ENCODE measurements around the gene SIAH2. TPM values are rescaled to one million over a fixed set of nuclear protein-coding genes. Genes with fewer than 3 reads are reported as not detected.

The SIAH2 gene
- total RNA-seq, 4 donors from 2014 or later, result 24.8 to 102 (median 38.8) TPM

DNA sequence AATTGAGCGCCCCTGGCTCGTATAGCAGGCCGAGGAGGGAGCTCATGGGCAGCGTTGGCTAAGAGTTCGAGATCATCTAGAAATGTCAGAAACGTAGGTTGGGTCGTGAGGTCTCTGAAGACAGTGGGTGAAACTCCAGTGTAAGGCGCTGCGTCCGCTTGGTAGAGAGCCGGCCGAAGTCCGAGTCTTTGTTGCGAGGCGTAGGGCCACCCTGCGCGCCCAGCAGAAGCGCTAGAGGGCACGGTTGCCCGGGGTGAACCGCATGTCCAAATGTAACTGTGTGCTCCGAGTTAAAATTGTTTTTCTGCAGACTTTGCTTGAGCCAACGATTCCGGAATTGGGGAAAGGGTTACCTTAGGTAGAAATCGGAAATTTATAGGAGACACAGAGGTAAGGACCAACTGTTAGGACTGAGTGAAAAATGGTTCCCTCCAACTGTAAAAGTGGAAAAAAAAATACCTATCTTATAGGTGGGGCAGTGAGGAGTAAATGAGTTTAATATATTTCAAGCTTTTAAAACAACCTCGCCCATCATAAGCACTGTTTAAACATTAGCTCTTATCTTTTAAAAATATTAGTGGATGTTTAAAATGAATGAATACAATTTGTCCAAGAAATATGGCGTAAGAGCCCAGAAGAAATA is 993 bp upstream of the SIAH2 start:
- peak; percentile 81 for DNase-seq
- Histone ChIP-seq H3K9me3 (no peaks in the 10 kb centered on the region), H3K36me3 (no peaks in the 10 kb centered on the region), H3K4me1 (peaks cover 0 to 47% (median 30%) of the 10 kb centered on the region in 4 donors), H3K27ac (peak overlapping the region; percentile 96 to 99 (median 98)), H3K27me3 (no peaks in the 10 kb centered on the region), H3K4me3 (peak overlapping the region; percentile 44 to 93 (median 89))
- intact Hi-C loops (cut with DNase I; ENCODE audit: low total_unique reads), result loop anchor here (5.0 kb wide), 1 partner anchor 217 kb away; the partner anchor contains the start of genes EIF2A and SERP1
- TF ChIP-seq, protein P1, sequence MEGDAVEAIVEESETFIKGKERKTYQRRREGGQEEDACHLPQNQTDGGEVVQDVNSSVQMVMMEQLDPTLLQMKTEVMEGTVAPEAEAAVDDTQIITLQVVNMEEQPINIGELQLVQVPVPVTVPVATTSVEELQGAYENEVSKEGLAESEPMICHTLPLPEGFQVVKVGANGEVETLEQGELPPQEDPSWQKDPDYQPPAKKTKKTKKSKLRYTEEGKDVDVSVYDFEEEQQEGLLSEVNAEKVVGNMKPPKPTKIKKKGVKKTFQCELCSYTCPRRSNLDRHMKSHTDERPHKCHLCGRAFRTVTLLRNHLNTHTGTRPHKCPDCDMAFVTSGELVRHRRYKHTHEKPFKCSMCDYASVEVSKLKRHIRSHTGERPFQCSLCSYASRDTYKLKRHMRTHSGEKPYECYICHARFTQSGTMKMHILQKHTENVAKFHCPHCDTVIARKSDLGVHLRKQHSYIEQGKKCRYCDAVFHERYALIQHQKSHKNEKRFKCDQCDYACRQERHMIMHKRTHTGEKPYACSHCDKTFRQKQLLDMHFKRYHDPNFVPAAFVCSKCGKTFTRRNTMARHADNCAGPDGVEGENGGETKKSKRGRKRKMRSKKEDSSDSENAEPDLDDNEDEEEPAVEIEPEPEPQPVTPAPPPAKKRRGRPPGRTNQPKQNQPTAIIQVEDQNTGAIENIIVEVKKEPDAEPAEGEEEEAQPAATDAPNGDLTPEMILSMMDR (IDR thresholded peaks at IDR 0.05), result peak; percentile 48 to 70 (median 49)
- TF ChIP-seq POLR2A (IDR thresholded peaks at IDR 0.05) (peak; percentile 35), POLR2AphosphoS5 (IDR thresholded peaks at IDR 0.05) (peak in 1 of 3 donors; percentile 26), EP300 (IDR thresholded peaks at IDR 0.05; ENCODE audit: low read depth) (no peak)
- in situ Hi-C loops (cut with MboI; ENCODE audit: low pct_ligation_motif_present in 1 of 4, low pct_unique_long_range_greater_than_20kb in 1 of 4, low sequenced_read_pairs in 3 of 4), result loop anchor here in 2 of 4 donors (10.0 to 25.0 kb wide), 2 partner anchors 159 to 523 kb away; partner anchors contain the start of genes P2RY14 (in 1 of the 2) and SELENOT (in 1 of the 2)
- WGBS, 2 donors (ENCODE audit: low coverage in 1 of 2), result 4 to 29% methylated on average over 3 to 27 of the region's 27 CpGs

DNA sequence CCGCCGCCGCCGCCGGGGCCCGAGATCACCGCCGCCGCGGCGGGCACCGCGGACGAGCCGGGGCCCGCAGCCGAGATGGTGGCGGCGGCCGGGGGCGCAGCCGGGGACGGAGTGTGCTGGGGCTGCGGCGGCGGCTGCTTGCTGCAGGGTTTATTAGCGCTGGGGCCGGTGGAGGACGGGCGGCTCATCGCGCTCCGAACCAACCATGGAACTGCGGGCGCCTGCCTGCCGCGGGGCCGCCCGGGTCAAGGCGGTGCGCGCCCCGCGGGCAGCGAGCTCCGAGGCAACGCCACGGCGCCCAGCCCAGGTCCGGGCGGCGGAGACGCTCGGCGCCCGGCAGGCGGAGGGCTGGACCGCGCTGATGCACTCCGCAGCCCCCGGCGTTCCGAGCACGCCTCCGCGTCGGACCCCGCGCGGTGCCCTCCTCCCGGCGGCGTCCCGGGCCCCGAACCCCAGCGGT is 277 bp downstream of the SIAH2 start:
- DNase-seq, result no peak
- Histone ChIP-seq H3K27me3 (no peaks in the 10 kb centered on the region), H3K27ac (peak overlapping the region; percentile 96 to 99 (median 98)), H3K4me3 (peak overlapping the region; percentile 52 to 93 (median 89)), H3K4me1 (peaks cover 5 to 60% (median 39%) of the 10 kb centered on the region in 4 donors), H3K9me3 (no peaks in the 10 kb centered on the region), H3K36me3 (no peaks in the 10 kb centered on the region)
- no peak for TF ChIP-seq POLR2A (IDR thresholded peaks at IDR 0.05)
- TF ChIP-seq POLR2AphosphoS5 (IDR thresholded peaks at IDR 0.05), result no peak
- TF ChIP-seq, protein P1 (IDR thresholded peaks at IDR 0.05), result no peak
- TF ChIP-seq EP300 (IDR thresholded peaks at IDR 0.05; ENCODE audit: low read depth), result no peak
- in situ Hi-C loops (cut with MboI; ENCODE audit: low pct_ligation_motif_present in 1 of 4, low pct_unique_long_range_greater_than_20kb in 1 of 4, low sequenced_read_pairs in 3 of 4), result loop anchor here in 2 of 4 donors (10.0 to 25.0 kb wide), 2 partner anchors 158 to 525 kb away; partner anchors contain the start of genes P2RY14 (in 1 of the 2) and SELENOT (in 1 of the 2)
- WGBS, 2 donors (ENCODE audit: low coverage in 1 of 2), result 0% methylated on average over 17 of the region's 76 CpGs; no CpG with 5 or more reads in 1 of the 2 donors
- intact Hi-C loops (cut with DNase I; ENCODE audit: low total_unique reads), result loop anchor here (5.0 kb wide), 1 partner anchor 215 kb away; the partner anchor contains the start of genes EIF2A and SERP1

DNA sequence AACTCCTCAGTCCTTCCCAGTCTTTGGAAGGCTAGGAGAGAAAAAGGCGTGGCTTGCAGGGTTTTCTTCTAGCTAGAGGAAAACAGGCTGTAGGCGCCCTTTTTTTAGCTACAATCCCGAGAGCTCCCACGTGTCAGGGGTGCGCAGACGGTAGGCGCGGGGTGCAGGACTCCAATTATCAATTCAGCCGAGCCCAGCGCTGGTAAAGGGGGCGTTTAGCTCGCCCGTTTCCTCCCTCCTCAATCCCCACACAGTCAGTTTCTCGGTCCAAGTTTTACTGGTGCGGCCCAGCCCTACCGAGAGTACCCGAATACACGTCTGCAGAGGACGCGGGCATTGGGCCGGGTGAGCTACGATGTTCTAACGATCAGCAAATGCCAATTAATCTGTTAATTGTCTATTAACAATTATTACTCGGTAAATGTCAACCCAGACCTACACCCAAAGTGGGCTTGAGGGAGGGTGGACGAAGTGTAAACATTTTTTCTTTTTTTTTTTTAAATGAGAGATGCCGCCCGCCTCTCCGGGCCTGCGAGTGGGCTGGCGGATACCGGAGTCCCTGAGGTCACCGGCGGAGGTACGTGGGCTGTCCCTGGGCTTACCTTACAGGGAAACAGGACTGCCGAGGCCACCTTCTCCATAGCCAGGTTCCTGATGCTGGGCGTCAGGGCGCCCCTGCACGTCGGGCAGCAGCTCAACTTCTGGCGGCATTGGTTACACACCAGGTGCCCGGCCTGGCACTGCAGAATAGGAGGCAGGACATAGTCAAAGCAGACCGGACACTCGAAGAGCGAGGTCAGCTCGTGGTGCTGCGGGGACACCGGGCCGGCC is 923 bp downstream of the SIAH2 start:
- intact Hi-C loops (cut with DNase I; ENCODE audit: low total_unique reads), result loop anchor here (5.0 kb wide), 1 partner anchor 215 kb away; the partner anchor contains the start of genes EIF2A and SERP1
- Histone ChIP-seq H3K4me3 (peak overlapping the region; percentile 52 to 93 (median 89)), H3K9me3 (no peaks in the 10 kb centered on the region), H3K36me3 (no peaks in the 10 kb centered on the region), H3K4me1 (peaks cover 9 to 60% (median 45%) of the 10 kb centered on the region in 4 donors), H3K27ac (peak overlapping the region; percentile 96 to 99 (median 98)), H3K27me3 (no peaks in the 10 kb centered on the region)
- in situ Hi-C loops (cut with MboI; ENCODE audit: low pct_ligation_motif_present in 1 of 4, low pct_unique_long_range_greater_than_20kb in 1 of 4, low sequenced_read_pairs in 3 of 4), result loop anchor here in 2 of 4 donors (10.0 to 25.0 kb wide), 2 partner anchors 157 to 525 kb away; partner anchors contain the start of genes P2RY14 (in 1 of the 2) and SELENOT (in 1 of the 2)
- TF ChIP-seq EP300 (IDR thresholded peaks at IDR 0.05; ENCODE audit: low read depth) (no peak), POLR2AphosphoS5 (IDR thresholded peaks at IDR 0.05) (peak; percentile 64 to 74 (median 66)), POLR2A (IDR thresholded peaks at IDR 0.05) (peak; percentile 74)
- TF ChIP-seq, protein P1 (IDR thresholded peaks at IDR 0.05), result no peak
- DNase-seq, result peak; percentile 63
- 0 to 3% methylated on average over 7 to 40 of the region's 48 CpGs for WGBS, 2 donors (ENCODE audit: low coverage in 1 of 2)

Measured in transverse colon (tissue), 4 donors.